IPS-15b (cell line): ENCODE data around the gene GCLC.

Experiments
- H3K27me3 ChIP-seq: one replicate; pipeline ENCODE4 v1.6.1; 2013; ENCODE audit warnings: low read length; ENCODE audit not compliant: control insufficient read depth, insufficient read depth
- H3K36me3 ChIP-seq: one replicate; pipeline ENCODE4 v1.6.1; 2013; ENCODE audit warnings: low read length; ENCODE audit not compliant: control insufficient read depth, insufficient read depth
- H3K4me1 ChIP-seq: one replicate; pipeline ENCODE4 v1.6.1; 2013; ENCODE audit warnings: mild to moderate bottlenecking, low read length; ENCODE audit not compliant: control insufficient read depth, insufficient read depth
- H3K4me3 ChIP-seq: one replicate; pipeline ENCODE4 v1.5.1; 2013; ENCODE audit warnings: low read depth, low read length
- H3K9ac ChIP-seq: one replicate; pipeline ENCODE4 v1.6.1; 2013; ENCODE audit warnings: low read depth, mild to moderate bottlenecking, low read length
- H3K9me3 ChIP-seq: one replicate; pipeline ENCODE4 v1.6.1; 2013; ENCODE audit warnings: mild to moderate bottlenecking, low read length; ENCODE audit not compliant: control insufficient read depth, insufficient read depth

Gene GCLC

GRCh38 chr6:53458105-53458866, 86.6 kb downstream of the GCLC start:
- peaks cover 4% of the 10 kb centered on the region for H3K4me1 ChIP-seq
- no peak overlapping the region for H3K4me3 ChIP-seq
- H3K9ac ChIP-seq: no peak overlapping the region
- H3K27me3 ChIP-seq: no peaks in the 10 kb centered on the region
- H3K9me3 ChIP-seq: peaks cover 5% of the 10 kb centered on the region
- no peaks in the 10 kb centered on the region for H3K36me3 ChIP-seq

- no peak overlapping the region for H3K9ac ChIP-seq
- H3K9me3 ChIP-seq: peaks cover 5% of the 10 kb centered on the region
- H3K4me1 ChIP-seq: peaks cover 1% of the 10 kb centered on the region
- no peaks in the 10 kb centered on the region for H3K27me3 ChIP-seq
- no peaks in the 10 kb centered on the region for H3K36me3 ChIP-seq
- no peak overlapping the region for H3K4me3 ChIP-seq
These were observed 88.1 kb downstream of the GCLC start for GRCh38 chr6:53456809-53457208.

- Histone ChIP-seq H3K9me3 (peaks cover 5% of the 10 kb centered on the region), H3K36me3 (no peaks in the 10 kb centered on the region), H3K4me1 (no peaks in the 10 kb centered on the region), H3K4me3 (no peak overlapping the region), H3K9ac (no peak overlapping the region), H3K27me3 (no peaks in the 10 kb centered on the region)
These were observed 89.2 kb downstream of the GCLC start for GRCh38 chr6:53455678-53456077.

- H3K27me3 ChIP-seq: no peaks in the 10 kb centered on the region
- no peaks in the 10 kb centered on the region for H3K36me3 ChIP-seq
- no peak overlapping the region for H3K4me3 ChIP-seq
- no peaks in the 10 kb centered on the region for H3K4me1 ChIP-seq
- no peak overlapping the region for H3K9ac ChIP-seq
- H3K9me3 ChIP-seq: peaks cover 5% of the 10 kb centered on the region
These were observed 93.7 kb downstream of the GCLC start for GRCh38 chr6:53451165-53451564.

- Histone ChIP-seq H3K36me3 (no peaks in the 10 kb centered on the region), H3K9ac (no peak overlapping the region), H3K27me3 (no peaks in the 10 kb centered on the region), H3K4me3 (no peak overlapping the region), H3K9me3 (no peaks in the 10 kb centered on the region), H3K4me1 (no peaks in the 10 kb centered on the region)
These were observed 97.0 kb downstream of the GCLC start for GRCh38 chr6:53447865-53448264.
